ENCODE data around the gene E4F1. TPM values are rescaled to one million over a fixed set of nuclear protein-coding genes. Genes with fewer than 3 reads are reported as not detected.

The E4F1 gene
- total and polyA plus RNA-seq, 2 of the 8 experiments (the other 6 are each of a cell fraction or from before 2014, with no cell fraction given): 22.2 to 27.0 TPM

DNA sequence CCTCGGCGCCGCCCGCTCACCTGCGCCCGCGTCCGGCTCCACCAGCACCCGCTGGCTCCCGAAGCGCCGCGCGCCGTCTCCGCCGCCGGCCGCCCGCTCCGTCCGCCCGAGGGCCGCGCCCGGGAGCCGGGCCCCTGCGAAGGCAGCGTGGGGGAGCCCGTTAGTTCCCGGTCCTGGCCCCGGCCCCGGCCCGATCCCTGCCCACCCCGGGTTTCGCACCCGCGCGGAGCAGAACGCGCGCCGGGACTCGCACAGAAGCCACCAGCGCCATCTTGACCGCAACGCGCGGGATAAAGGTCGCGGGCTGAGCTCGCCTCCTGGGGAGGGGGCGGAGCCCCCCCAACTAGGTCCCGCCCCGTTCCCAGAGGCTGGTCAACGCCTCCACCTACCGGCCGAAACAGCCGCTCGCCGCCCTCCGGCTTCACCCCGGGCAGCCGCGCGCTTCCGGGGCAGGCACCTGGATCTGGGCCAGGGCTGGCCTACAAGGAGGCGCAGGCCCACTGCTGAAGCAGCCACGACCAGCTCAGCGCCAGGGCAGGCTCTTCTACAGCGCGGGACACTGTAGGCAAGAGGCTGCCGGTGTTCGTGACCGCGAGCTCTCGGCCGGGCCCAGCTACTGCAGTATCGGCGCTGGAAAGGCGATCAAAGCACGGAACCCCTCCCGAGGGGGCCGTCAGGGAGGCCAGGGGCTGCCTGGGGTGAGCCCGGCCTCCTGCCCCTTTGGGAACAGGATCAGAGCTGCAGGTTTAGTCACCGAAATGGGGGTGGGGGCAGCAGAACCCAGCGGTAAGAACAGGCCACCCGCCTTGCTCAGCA is 28.1 kb downstream of the E4F1 start, which contains the start of gene ECI1 (continued):
- TF ChIP-seq, protein P1, sequence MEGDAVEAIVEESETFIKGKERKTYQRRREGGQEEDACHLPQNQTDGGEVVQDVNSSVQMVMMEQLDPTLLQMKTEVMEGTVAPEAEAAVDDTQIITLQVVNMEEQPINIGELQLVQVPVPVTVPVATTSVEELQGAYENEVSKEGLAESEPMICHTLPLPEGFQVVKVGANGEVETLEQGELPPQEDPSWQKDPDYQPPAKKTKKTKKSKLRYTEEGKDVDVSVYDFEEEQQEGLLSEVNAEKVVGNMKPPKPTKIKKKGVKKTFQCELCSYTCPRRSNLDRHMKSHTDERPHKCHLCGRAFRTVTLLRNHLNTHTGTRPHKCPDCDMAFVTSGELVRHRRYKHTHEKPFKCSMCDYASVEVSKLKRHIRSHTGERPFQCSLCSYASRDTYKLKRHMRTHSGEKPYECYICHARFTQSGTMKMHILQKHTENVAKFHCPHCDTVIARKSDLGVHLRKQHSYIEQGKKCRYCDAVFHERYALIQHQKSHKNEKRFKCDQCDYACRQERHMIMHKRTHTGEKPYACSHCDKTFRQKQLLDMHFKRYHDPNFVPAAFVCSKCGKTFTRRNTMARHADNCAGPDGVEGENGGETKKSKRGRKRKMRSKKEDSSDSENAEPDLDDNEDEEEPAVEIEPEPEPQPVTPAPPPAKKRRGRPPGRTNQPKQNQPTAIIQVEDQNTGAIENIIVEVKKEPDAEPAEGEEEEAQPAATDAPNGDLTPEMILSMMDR (IDR thresholded peaks at IDR 0.05; ENCODE audit: control extremely low read depth in 1 of 3, insufficient read depth in 1 of 3, low read depth in 1 of 3, low read length in 3 of 3): peak; percentile 61 to 63 (median 63)
- 0 out of 2 replicates have a peak, but pooled peaks have one; percentile 70 for TF ChIP-seq TCF12 (IDR thresholded peaks at IDR 0.05; ENCODE audit: low read depth, low read length)
